ENCODE results near the gene BCCIP. TPM values are rescaled to one million over a fixed set of nuclear protein-coding genes. Genes with fewer than 3 reads are reported as not detected.

The BCCIP gene
- total and polyA plus RNA-seq, 2 of the 8 experiments (the other 6 are each of a cell fraction or from before 2014, with no cell fraction given): 33.9 to 120 TPM

GRCh38 chr10:125883211-125883610, 59.9 kb downstream of the BCCIP start (continued):
- TF ChIP-seq YY1 (IDR thresholded peaks at IDR 0.05; ENCODE audit: low read depth, low read length) (no peak), HDAC6 (IDR thresholded peaks at IDR 0.05; ENCODE audit: low read depth, low read length) (no peak)

MicroRNAs within 50 kb of the gene (microRNA counts, 767-probe panel; counts per million panel counts)
- 879 counts per million, percentile 95 among the panel's probes with 10 or more counts for microRNA hsa-miR-4484

Small RNA genes lying within 50 kb of the gene (microRNA-seq; reads per million reads assigned to microRNA genes)
- 0 reads per million in 2 experiments for gene MIR4484 (ENCODE audit: borderline microRNAs expressed in 2 of 2, borderline number of aligned reads in 2 of 2, borderline replicate concordance in 1 of 2)

Small RNA genes lying within 50 kb of the gene (small RNA-seq; reads per million reads assigned to genes)
- gene MIR4484 (ENCODE audit: insufficient read depth): 0.51 reads per million
- gene RF00017 (ENCODE audit: insufficient read depth): not detected

Other genes with a start within 250 kb of the BCCIP start
- not detected in 2 replicates for gene TEX36, start 140.4 kb upstream of the BCCIP start, total RNA-seq (2021; fragmentation: NEBNext Ultra II Directional; extraction: Animal tissue kit (Norgen Biotek cat#: 25700))
- not detected in 2 replicates for gene TEX36, start 140.4 kb upstream of the BCCIP start, polyA plus RNA-seq (2011; rRNA removed)
- 35.7 and 37.8 TPM in 2 replicates for gene EDRF1, start 103.8 kb upstream of the BCCIP start, total RNA-seq (2021; fragmentation: NEBNext Ultra II Directional; extraction: Animal tissue kit (Norgen Biotek cat#: 25700))
- gene EDRF1, start 103.8 kb upstream of the BCCIP start, polyA plus RNA-seq (2011; rRNA removed): 13.0 and 19.9 TPM in 2 replicates
- not detected in 2 replicates for gene MMP21, start 47.7 kb upstream of the BCCIP start, total RNA-seq (2021; fragmentation: NEBNext Ultra II Directional; extraction: Animal tissue kit (Norgen Biotek cat#: 25700))
- 0.05 TPM in 1 of 2 replicates, not detected in the other for gene MMP21, start 47.7 kb upstream of the BCCIP start, polyA plus RNA-seq (2011; rRNA removed)
- 43.3 and 45.6 TPM in 2 replicates for gene UROS, start 288 bp upstream of the BCCIP start, total RNA-seq (2021; fragmentation: NEBNext Ultra II Directional; extraction: Animal tissue kit (Norgen Biotek cat#: 25700))
- gene UROS, start 288 bp upstream of the BCCIP start, polyA plus RNA-seq (2011; rRNA removed): 58.0 and 62.6 TPM in 2 replicates
- gene DHX32, start 57.7 kb downstream of the BCCIP start, total RNA-seq (2021; fragmentation: NEBNext Ultra II Directional; extraction: Animal tissue kit (Norgen Biotek cat#: 25700)): 15.6 and 15.8 TPM in 2 replicates
- gene DHX32, start 57.7 kb downstream of the BCCIP start, polyA plus RNA-seq (2011; rRNA removed): 7.0 and 12.4 TPM in 2 replicates
- 0.84 TPM in 1 of 2 replicates, not detected in the other for gene FANK1, start 73.0 kb downstream of the BCCIP start, total RNA-seq (2021; fragmentation: NEBNext Ultra II Directional; extraction: Animal tissue kit (Norgen Biotek cat#: 25700))
- gene FANK1, start 73.0 kb downstream of the BCCIP start, polyA plus RNA-seq (2011; rRNA removed): 0.74 and 1.2 TPM in 2 replicates

All from H1 (cell line).